NCI-H526 (cell line): Measurements from ENCODE around the gene ZKSCAN1.

Source experiments
- DNase-seq, 2 experiments: peaks; one replicate each; lab custom pipeline; 2025; lab: John Stamatoyannopoulos, UW

Gene ZKSCAN1

DNA sequence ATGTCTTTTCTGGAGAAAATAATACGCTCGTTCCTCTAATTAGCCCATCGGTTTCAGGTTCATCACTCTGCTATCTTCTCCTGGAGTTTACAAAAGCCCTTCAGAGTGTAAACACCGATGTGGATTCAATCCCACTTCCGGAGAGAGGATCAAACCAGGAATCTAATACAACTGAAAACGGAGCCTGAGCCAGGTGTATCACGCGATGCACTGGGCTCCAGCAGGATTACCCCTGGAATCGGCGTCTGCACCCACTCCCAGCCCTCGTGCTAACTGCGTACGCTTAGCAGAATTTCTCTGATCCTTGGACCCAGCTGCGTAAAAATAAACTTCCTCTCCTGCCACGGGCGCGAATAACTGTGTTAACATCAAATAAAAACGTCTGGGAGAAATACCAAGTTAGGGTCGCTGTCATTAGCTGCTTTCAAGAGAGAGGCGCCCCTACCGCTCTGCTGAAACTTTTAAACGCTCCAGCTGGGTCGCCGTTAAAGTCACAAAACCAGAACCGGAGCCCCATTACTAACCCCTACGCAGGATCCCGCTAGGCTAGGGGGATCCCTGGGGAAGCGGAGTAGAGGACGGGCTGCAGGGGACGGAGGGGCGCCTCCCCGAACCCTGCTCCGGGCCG, 65.6 kb downstream of the ZKSCAN1 start:
- peak; percentile 16 to 43 for DNase-seq

DNA sequence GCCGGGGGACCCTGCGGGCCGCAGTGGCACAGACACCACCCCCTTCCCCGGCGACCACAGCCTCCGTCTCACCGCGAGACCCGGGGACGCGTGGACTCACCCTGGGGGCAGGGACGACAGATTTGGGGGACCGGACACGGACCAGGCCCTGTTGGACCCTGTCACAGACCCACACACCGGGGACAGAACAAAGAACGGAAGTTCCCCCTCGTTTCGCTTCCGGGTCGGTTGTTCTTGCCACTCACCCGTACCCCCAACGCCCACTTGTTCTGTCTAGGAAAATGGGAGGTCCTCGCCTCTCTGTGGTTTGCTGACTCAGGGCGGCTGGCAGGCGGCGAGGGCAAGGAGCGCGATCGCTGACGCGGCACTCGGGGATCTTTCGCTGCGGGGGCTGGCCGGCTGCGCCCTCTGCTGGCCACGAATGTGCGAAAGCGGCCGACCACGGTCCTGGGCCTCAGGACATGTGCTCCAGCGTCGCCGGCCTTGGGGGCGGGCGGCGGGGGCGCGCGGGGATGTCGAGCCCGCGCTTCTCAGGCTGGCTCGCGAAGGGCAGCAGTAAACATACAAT, 66.2 kb downstream of the ZKSCAN1 start, which contains the start of gene ZNF3:
Gene ZNF3 (minus strand): TSS at position 189 of the 568 bp plus-strand sequence. CDS start 4,366 bp downstream, outside the sequence.
- peak; percentile 98 to 99 for DNase-seq

DNA sequence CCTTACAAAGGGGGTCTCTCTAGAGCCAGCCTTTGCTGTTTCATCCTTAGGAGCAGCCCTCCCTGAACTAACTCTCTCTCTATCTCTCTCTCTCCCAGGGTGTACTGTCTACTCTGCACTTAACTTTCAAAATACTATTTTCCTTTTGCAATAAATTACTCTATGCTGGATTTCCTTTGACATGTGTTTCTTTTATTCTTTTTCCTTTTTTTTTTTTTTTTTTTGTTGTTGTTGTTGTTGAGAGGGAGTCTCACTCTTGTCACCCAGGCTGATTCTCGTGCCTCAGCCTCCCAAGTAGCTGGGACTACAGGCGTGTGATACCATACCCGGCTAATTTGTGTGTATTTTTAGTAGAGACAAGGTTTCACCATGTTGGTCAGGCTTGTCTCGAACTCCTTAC, 67.6 kb downstream of the ZKSCAN1 start:
- no peak for DNase-seq

DNA sequence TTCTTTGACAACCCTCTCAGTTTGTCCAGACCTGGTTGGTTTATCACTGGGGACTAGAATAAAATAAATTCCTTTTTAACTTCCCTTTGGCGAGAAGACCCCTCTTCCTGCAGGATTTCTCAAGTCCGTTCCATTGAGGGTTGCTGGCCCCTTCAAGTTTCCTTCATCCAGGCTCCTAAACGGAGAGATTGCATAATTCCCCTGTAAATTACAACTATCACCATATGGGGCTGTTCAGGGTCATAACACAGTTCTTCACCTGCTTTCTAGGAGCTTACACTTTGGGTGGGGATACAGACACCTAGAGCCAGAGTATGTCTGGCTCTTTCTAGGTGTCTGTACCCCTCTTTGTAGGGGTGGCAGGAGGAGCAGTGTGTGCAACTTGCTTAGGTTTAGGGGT, 70.1 kb downstream of the ZKSCAN1 start:
- DNase-seq = no peak

DNA sequence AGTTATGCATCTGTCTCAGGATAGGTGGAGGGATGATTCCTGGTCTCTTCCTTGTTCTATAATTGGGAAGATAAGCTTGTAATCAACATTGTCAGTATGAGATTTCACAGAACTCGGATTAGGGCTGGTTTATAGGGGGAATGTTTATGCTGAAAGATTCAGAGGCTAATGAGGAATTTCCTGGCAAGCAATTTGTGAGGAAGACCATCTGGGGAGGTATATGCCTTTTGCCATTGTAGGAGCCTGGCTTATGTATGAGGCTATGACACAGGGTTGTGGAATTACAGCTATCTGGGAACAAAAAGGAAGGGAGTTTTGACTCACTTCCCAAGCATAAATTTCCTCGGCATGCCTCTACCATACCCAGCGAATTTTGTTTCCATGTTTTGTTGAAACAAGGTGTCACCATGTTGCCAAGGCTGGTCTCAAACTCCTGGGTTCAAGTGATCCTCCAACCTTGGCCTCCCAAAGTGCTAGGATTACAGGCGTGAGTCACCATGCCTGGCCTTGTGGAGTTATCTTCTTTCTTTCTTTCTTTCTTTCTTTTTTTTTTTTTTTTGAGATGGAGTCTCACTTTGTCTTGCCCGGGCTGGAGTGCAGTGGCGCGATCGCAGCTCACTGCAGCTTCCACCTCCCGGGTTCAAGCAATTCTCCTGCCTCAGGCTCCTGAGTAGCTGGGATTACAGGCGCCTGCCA, 71.8 kb downstream of the ZKSCAN1 start:
- no peak for DNase-seq

DNA sequence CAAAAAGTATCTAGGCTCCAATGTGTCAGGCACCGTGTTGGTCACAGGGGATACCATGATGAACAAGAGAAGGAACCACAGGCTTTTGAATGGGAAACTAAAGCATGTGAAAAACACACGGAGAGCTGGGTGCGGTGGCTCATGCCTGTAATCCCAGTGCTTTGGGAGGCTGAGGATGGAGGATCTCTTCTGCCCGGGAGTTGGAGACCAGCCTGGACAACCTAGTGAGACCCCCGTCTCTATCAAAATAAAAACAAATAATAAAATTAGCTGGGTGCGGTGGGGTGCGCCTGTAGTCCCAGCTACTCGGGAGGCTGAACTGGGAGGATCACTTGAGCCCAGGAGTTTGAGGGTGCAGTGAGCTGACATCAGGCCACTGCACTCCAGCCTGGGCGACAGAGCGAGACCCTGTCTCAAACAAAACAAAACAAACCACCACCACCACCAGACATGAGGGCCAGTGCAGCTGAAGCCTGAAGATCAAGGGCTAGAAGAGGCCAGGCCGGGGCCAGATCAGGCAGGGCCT, 72.8 kb downstream of the ZKSCAN1 start:
- DNase-seq = no peak

DNA sequence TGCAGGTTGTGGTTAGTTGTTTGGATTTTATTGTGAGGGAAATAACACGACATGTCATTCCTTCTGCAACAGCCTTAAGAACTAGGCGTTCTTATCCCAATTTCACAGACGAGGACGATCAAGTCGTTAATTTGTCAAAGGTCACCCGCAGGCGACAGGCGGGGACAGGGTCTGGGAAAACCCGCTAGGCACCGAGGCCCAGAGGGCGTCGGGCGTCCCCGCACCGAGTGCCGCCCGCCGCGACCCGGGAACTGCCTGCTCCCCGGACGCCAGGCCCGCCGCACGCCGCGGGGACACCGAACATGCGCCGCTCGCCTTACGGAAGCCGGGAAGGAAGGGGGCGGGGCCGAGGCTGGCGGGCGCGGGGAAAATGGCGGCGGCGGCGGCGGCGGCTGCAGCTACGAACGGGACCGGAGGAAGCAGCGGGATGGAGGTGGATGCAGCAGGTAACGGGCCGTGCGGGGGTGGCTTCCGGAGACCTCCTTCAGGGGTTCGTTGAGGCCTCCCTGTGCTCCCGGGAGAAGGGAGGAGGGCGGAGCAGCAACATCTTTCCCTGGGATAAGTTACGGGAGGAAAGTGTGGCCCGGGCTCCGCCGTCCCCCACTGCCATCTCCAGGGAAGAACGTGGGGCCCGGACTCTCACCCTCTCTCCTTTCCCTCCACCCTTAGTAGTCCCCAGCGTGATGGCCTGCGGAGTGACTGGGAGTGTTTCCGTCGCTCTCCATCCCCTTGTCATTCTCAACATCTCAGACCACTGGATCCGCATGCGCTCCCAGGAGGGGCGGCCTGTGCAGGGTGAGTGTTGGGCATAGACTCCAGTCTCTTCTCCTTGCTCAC, 73.4 kb downstream of the ZKSCAN1 start, which contains the start of gene COPS6:
Gene COPS6 (plus strand): TSS at position 349 of the 837 bp plus-strand sequence. CDS start 22 bp downstream, at position 371.
- peak; percentile 45 to 91 for DNase-seq

DNA sequence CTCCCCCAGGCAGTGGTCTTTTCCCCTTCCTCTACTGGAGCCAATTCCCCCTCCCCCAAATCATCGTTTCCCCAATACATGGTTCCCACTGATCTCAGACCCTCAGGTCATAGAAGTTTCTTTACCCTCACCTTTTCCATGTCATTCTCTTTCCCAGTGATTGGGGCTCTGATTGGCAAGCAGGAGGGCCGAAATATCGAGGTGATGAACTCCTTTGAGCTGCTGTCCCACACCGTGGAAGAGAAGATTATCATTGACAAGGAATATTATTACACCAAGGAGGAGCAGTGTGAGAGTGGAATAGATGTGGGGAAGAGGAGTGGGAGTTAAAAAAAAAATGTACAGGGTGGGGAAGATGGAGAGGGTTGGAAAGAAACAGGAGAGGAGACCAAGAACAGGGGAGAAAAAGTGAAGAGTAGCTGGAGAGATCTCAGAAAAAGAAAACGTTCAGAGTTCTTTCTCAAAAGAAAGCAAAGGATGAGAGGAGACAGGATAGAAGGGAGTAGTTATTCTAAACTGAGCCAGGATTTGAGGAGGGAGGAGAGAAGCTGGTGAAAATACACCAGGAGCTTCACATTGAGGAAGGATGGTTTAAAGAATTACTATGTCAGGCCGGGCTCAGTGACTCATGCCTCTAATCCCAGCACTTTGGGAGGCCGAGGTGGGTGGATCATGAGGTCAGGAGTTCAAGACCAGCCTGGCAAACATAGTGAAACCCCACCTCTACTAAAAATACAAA, 74.2 kb downstream of the ZKSCAN1 start:
- DNase-seq = no peak

DNA sequence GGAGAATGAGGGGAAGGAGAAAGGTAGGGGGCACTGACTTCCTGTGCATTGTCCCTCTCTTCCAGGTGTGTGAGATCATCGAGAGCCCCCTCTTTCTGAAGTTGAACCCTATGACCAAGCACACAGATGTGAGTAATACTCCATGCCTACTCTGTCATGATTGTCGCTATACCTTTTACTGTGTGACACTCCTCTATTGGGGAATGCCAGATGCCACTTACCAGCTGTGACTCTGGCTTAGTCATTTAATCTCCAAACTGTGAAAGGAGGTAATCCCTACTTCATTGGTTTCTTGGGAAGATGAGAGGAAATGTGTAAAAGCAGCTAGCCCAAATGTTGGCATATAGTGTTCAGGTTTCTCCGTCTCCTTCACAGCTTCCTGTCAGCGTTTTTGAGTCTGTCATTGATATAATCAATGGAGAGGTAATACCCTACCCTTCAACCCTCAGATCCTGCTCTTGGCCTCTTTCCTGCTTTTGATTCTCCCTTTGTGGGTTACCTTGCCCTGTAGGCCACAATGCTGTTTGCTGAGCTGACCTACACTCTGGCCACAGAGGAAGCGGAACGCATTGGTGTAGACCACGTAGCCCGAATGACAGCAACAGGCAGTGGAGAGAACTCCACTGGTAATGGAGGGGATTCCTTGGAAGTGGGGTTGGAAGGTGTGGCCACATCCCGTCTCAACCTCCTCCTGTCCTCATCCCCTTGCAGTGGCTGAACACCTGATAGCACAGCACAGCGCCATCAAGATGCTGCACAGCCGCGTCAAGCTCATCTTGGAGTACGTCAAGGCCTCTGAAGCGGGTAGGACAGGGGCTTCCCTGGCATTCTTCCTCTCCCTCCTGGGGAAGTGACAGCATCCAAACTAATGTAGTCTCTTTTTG, 75.4 kb downstream of the ZKSCAN1 start:
- peak in 1 of 2 experiments; percentile 44 for DNase-seq
